CD14-positive monocyte (primary cell): ENCODE measurements around the gene ATG10. TPM values are rescaled to one million over a fixed set of nuclear protein-coding genes. Genes with fewer than 3 reads are reported as not detected.
"Not testable (repeated sequence)": the region's sequence is repeated elsewhere in the genome, so short reads cannot be mapped to it uniquely, and the experiment has no call there.

Experiments
- DNase-seq, 3 donors: peaks; one replicate each; pipeline ENCODE4 v3.0.0-alpha.2; 2011 to 2022
- H2AFZ ChIP-seq: 2 replicates; pipeline ENCODE4 v1.6.0; 2012; ENCODE audit warnings: mild to moderate bottlenecking, low read depth, low read length, inconsistent platforms; ENCODE audit not compliant: insufficient read depth, poor library complexity, severe bottlenecking
- H3K27ac ChIP-seq, 2 donors: 1 replicate in 1 of 2; 2 replicates in 1 of 2; pipeline ENCODE4 v1.5.1; 2012 to 2013; ENCODE audit warnings: low read length in 2 of 2, control low read depth in 1 of 2, inconsistent platforms in 1 of 2, low read depth in 1 of 2, mild to moderate bottlenecking in 1 of 2
- H3K27me3 ChIP-seq, 2 donors: one replicate each; pipeline versions ENCODE4 v1.6.0 to v1.6.1; 2011 to 2013; ENCODE audit warnings: low read length in 2 of 2; ENCODE audit not compliant: control insufficient read depth in 2 of 2, insufficient read depth in 2 of 2
- H3K36me3 ChIP-seq, 2 donors: replicated peaks in 1 of 2; 1 replicate in 1 of 2; 2 replicates in 1 of 2; pipeline versions ENCODE4 v1.5.1 to v1.6.1; 2012 to 2013; ENCODE audit warnings: low read length in 2 of 2, control low read depth in 1 of 2, inconsistent platforms in 1 of 2, mild to moderate bottlenecking in 1 of 2; ENCODE audit not compliant: insufficient read depth in 2 of 2, control insufficient read depth in 1 of 2
- H3K4me1 ChIP-seq, 2 donors: 1 replicate in 1 of 2; 2 replicates in 1 of 2; pipeline versions ENCODE4 v1.5.1 to v1.6.1; 2012 to 2013; ENCODE audit warnings: low read length in 2 of 2, control low read depth in 1 of 2, inconsistent platforms in 1 of 2, mild to moderate bottlenecking in 1 of 2, moderate library complexity in 1 of 2; ENCODE audit not compliant: insufficient read depth in 2 of 2, control insufficient read depth in 1 of 2
- H3K4me2 ChIP-seq: replicated peaks from 2 replicates; pipeline ENCODE3; 2012; ENCODE audit warnings: low read length, moderate library complexity, mild to moderate bottlenecking; ENCODE audit not compliant: poor library complexity, severe bottlenecking; ENCODE audit errors: extremely low read depth
- H3K4me3 ChIP-seq, 3 experiments: fragments of 200-600 bp in 1 of 3; sonication (generic) in 1 of 3; replicated peaks in 1 of 3; 1 replicate in 2 of 3; 2 replicates in 1 of 3; pipeline ENCODE4 v1.5.1; 2011 to 2013; ENCODE audit warnings: low read length in 3 of 3, mild to moderate bottlenecking in 3 of 3, control low read depth in 2 of 3, low read depth in 2 of 3, inconsistent platforms in 1 of 3, moderate library complexity in 1 of 3
- H3K79me2 ChIP-seq: 2 replicates; pipeline ENCODE4 v1.6.0; 2012; ENCODE audit warnings: mild to moderate bottlenecking, control low read depth, inconsistent platforms, low read length, moderate library complexity; ENCODE audit not compliant: insufficient read depth
- H3K9ac ChIP-seq: 2 replicates; pipeline ENCODE4 v1.6.0; 2017; ENCODE audit warnings: low read length, mild to moderate bottlenecking; ENCODE audit not compliant: insufficient read depth, poor library complexity, severe bottlenecking
- H3K9me3 ChIP-seq, 2 donors: replicated peaks in 1 of 2; 1 replicate in 1 of 2; 2 replicates in 1 of 2; pipeline versions ENCODE4 v1.5.1 to v1.6.1; 2012 to 2013; ENCODE audit warnings: low read length in 2 of 2, control low read depth in 1 of 2; ENCODE audit not compliant: control insufficient read depth in 1 of 2, insufficient read depth in 1 of 2
- H4K20me1 ChIP-seq: 2 replicates; pipeline ENCODE4 v1.6.0; 2012; ENCODE audit warnings: mild to moderate bottlenecking, low read length, control low read depth, moderate library complexity; ENCODE audit not compliant: insufficient read depth
- H3K27ac Mint-ChIP-seq, 7 donors: one replicate each; pipeline ENCODE4 v1.8.0; 2020; ENCODE audit warnings: mild to moderate bottlenecking in 7 of 7, mixed read lengths in 7 of 7, moderate library complexity in 6 of 7, inconsistent platforms in 2 of 7
- H3K27me3 Mint-ChIP-seq, 3 donors: one replicate each; pipeline ENCODE4 v1.8.0; 2021 to 2022; ENCODE audit warnings: low read depth in 3 of 3, mild to moderate bottlenecking in 3 of 3, mixed read lengths in 3 of 3, moderate library complexity in 3 of 3, inconsistent platforms in 1 of 3
- H3K36me3 Mint-ChIP-seq, 2 donors: one replicate each; pipeline ENCODE4 v1.8.0; 2020; ENCODE audit warnings: mixed read lengths in 2 of 2, inconsistent platforms in 1 of 2, mild to moderate bottlenecking in 1 of 2
- H3K4me1 Mint-ChIP-seq: one replicate; pipeline ENCODE4 v1.8.0; 2020; ENCODE audit warnings: mild to moderate bottlenecking, mixed read lengths
- H3K4me3 Mint-ChIP-seq, 2 donors: one replicate each; pipeline ENCODE4 v1.8.0; 2020; ENCODE audit warnings: mild to moderate bottlenecking in 2 of 2, mixed read lengths in 2 of 2, moderate library complexity in 1 of 2
- H3K9me3 Mint-ChIP-seq, 7 donors: one replicate each; pipeline ENCODE4 v1.8.0; 2020 to 2022; ENCODE audit warnings: mixed read lengths in 7 of 7, mild to moderate bottlenecking in 6 of 7, moderate library complexity in 6 of 7, inconsistent platforms in 2 of 7
- WGBS: methylation state at CpG from one replicate; pipeline ENCODE4 v1.1.5; 2013; ENCODE audit warnings: missing lambda C conversion rate; ENCODE audit not compliant: insufficient coverage; 5-methylcytosine and 5-hydroxymethylcytosine counted together
- intact Hi-C, 2 donors: fragments of 100-400 bp; cut with micrococcal nuclease; formaldehyde crosslinking; loops; one replicate each; pipeline versions ENCODE4 v1.15.0 to v1.15.1; 2023
- polyA plus RNA-seq, 3 donors: library from polyadenylated mRNA; depleted of rRNA in 1 of 3; unstranded in 2 of 3; stranded (reverse) in 1 of 3; fragments of 300-500 nt in 2 of 3; fragments of >200 nt in 1 of 3; fragmentation: Illumina TruSeq in 2 of 3; gene quantifications; 1 replicate in 2 of 3; 2 replicates in 1 of 3; pipeline ENCODE4 v1.2.3, GENCODE V29; 2012 to 2021
- TF ChIP-seq, protein P1 (sequence below): fragments of 200-600 bp; IDR thresholded peaks from one replicate; pipeline ENCODE4 v1.8.0; 2022; ENCODE audit warnings: antibody characterized with exemption, mild to moderate bottlenecking

ATG10 gene
- polyA plus RNA-seq, 3 donors = 2.1 to 7.9 (median 5.6) TPM

DNA sequence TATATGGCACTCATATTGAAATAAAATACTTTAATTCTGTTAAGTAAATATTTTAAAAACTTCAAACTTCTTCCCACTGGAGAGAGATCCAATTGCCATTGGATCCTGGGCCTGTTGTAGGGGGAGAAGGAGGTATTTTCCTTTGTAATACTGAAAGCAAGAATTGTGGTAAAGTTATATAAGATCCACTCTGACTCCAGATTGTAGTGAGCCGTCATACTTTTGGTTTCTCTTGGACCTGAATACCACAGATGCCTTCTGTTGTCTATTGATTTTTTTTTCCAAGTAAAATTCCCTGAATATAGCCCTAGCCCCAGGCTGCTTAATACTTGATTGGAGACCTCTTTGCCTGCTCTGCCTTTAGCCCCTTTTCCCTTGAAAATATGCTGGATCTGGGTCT lies 86.9 kb downstream of the ATG10 start:
- no peaks in the 10 kb centered on the region for H3K79me2 ChIP-seq
- no peaks in the 10 kb centered on the region for H3K36me3 ChIP-seq
- DNase-seq = no peak
- TF ChIP-seq, protein P1, sequence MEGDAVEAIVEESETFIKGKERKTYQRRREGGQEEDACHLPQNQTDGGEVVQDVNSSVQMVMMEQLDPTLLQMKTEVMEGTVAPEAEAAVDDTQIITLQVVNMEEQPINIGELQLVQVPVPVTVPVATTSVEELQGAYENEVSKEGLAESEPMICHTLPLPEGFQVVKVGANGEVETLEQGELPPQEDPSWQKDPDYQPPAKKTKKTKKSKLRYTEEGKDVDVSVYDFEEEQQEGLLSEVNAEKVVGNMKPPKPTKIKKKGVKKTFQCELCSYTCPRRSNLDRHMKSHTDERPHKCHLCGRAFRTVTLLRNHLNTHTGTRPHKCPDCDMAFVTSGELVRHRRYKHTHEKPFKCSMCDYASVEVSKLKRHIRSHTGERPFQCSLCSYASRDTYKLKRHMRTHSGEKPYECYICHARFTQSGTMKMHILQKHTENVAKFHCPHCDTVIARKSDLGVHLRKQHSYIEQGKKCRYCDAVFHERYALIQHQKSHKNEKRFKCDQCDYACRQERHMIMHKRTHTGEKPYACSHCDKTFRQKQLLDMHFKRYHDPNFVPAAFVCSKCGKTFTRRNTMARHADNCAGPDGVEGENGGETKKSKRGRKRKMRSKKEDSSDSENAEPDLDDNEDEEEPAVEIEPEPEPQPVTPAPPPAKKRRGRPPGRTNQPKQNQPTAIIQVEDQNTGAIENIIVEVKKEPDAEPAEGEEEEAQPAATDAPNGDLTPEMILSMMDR = no peak
- no peaks in the 10 kb centered on the region for H4K20me1 ChIP-seq
- H3K4me2 ChIP-seq = no peak overlapping the region
- no peak overlapping the region for H3K27ac Mint-ChIP-seq
- H3K27me3 ChIP-seq = no peaks in the 10 kb centered on the region
- WGBS = no CpG with 5 or more reads among the region's 1 CpG
- no peak overlapping the region for H3K9ac ChIP-seq
- peaks cover 3% of the 10 kb centered on the region for H3K4me1 Mint-ChIP-seq
- H3K27me3 Mint-ChIP-seq = no peaks in the 10 kb centered on the region
- H3K4me3 ChIP-seq = no peak overlapping the region
- peaks cover 5 to 11% of the 10 kb centered on the region in 2 donors for H3K36me3 Mint-ChIP-seq
- H3K4me3 Mint-ChIP-seq = no peak overlapping the region
- no peak overlapping the region for H3K27ac ChIP-seq
- H3K9me3 ChIP-seq = no peaks in the 10 kb centered on the region
- H2AFZ ChIP-seq = no peak overlapping the region
- no peaks in the 10 kb centered on the region for H3K4me1 ChIP-seq
- H3K9me3 Mint-ChIP-seq = no peaks in the 10 kb centered on the region
- intact Hi-C loops = no loop called here

DNA sequence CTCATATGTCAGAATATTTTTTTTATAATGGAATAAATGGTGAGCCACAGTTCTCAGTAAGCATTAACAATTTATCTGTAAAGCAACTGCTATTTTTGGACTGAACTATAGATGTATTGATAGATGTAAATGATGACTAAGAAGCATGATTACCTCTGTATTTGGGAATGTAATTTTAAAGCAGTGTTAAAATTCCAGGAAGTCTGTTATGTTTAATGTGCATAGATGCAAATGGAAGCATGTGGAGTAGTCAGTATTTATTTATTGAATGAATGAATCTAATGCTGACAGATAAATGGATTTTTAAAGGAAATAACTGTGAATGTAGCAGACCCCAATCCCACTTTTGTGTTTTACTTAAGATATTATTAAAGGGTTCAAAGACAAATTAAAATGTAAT lies 95.0 kb downstream of the ATG10 start:
- Mint-ChIP-seq H3K27me3 (no peaks in the 10 kb centered on the region), H3K27ac (no peak overlapping the region), H3K4me1 (peaks cover 10% of the 10 kb centered on the region), H3K9me3 (peaks cover 0 to 2% (median 0%) of the 10 kb centered on the region in 7 donors), H3K4me3 (no peak overlapping the region), H3K36me3 (peaks cover 2 to 5% of the 10 kb centered on the region in 2 donors)
- Histone ChIP-seq H3K27ac (no peak overlapping the region), H4K20me1 (no peaks in the 10 kb centered on the region), H3K27me3 (no peaks in the 10 kb centered on the region), H3K4me3 (no peak overlapping the region), H3K4me2 (no peak overlapping the region), H3K4me1 (no peaks in the 10 kb centered on the region), H3K9me3 (no peaks in the 10 kb centered on the region), H2AFZ (no peak overlapping the region), H3K36me3 (no peaks in the 10 kb centered on the region), H3K9ac (no peak overlapping the region), H3K79me2 (no peaks in the 10 kb centered on the region)
- intact Hi-C loops = no loop called here
- no peak for DNase-seq
- TF ChIP-seq, protein P1 = no peak

DNA sequence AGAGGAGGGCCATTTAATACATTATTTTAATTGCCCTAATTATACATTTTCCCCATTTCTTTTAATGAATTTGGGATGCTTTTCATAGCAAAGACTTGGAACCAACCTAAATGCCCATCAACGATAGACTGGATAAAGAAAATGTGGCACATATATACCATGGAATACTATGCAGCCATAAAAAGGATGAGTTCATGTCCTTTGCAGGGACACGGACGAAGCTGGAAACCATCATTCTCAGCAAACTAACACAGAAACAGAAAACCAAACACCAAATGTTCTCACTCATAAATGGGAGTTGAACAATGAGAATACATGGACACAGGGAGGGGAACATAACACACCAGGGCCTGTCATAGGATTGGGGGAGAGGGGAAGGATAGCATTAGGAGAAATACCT lies 96.2 kb downstream of the ATG10 start:
- H3K27me3 ChIP-seq, H3K4me2 ChIP-seq, H3K27ac ChIP-seq, H3K27me3 Mint-ChIP-seq, DNase-seq, H3K4me3 ChIP-seq, H3K4me1 ChIP-seq, H3K79me2 ChIP-seq, H3K9me3 ChIP-seq, H2AFZ ChIP-seq, H3K9ac ChIP-seq, H3K36me3 ChIP-seq, H3K9me3 Mint-ChIP-seq, intact Hi-C loops, H4K20me1 ChIP-seq, H3K36me3 Mint-ChIP-seq, H3K4me1 Mint-ChIP-seq, H3K4me3 Mint-ChIP-seq: not testable (repeated sequence)
- H3K27ac Mint-ChIP-seq = peak overlapping the region in 1 of 7 donors; percentile 75
- WGBS = no CpG with 5 or more reads among the region's 3 CpGs
